IMR-90 (cell line): Measurements from ENCODE around the gene PAQR7. TPM values are rescaled to one million over a fixed set of nuclear protein-coding genes. Genes with fewer than 3 reads are reported as not detected.

ENCODE experiments used
- ATAC-seq: fragments of 200-7000 bp; cut with Tn5 transposase; 2 replicates; pipeline ENCODE4 v1.9.1; 2020; ENCODE audit warnings: low read depth, mild to moderate bottlenecking, moderate library complexity
- BruUV-seq: library from RNA; stranded (reverse); fragments of 400-500 nt; replicated peaks from 2 replicates; lab custom pipeline; 2021; lab: Mats Ljungman, UMichigan
- CTCF ChIA-PET: fragments of 300-600 bp; formaldehyde crosslinking; extraction: SDS; loops from one replicate; lab custom pipeline; 2021; ENCODE audit warnings: antibody characterized with exemption; lab: Yijun Ruan, JAX
- POLR2A ChIA-PET: fragments of 300-600 bp; sonication (Branson Sonifier 250); formaldehyde crosslinking; loops from one replicate; lab custom pipeline; 2022; ENCODE audit warnings: antibody characterized with exemption; ENCODE audit not compliant: unreplicated experiment; lab: Charles Lee
- DNase-seq: peaks from one replicate; pipeline ENCODE4 v3.0.0; 2013
- H2AFZ ChIP-seq: replicated peaks from 2 replicates; pipeline ENCODE3; 2013; ENCODE audit warnings: low read length, mild to moderate bottlenecking; ENCODE audit not compliant: poor library complexity
- H2AK5ac ChIP-seq: 2 replicates; pipeline ENCODE4 v1.6.1; 2013; ENCODE audit warnings: low read depth, low read length, inconsistent platforms
- H2AK9ac ChIP-seq: replicated peaks from 2 replicates; pipeline ENCODE3; 2013; ENCODE audit warnings: mild to moderate bottlenecking, low read depth, low read length, moderate library complexity; ENCODE audit not compliant: poor library complexity
- H2BK120ac ChIP-seq: 2 replicates; pipeline ENCODE4 v1.6.1; 2013; ENCODE audit warnings: low read depth, low read length, inconsistent platforms
- H2BK15ac ChIP-seq: 3 replicates; pipeline ENCODE4 v1.6.1; 2013; ENCODE audit warnings: low read depth, low read length, inconsistent platforms
- H2BK20ac ChIP-seq: 2 replicates; pipeline ENCODE4 v1.6.1; 2013; ENCODE audit warnings: low read depth, mild to moderate bottlenecking, inconsistent platforms, low read length, moderate library complexity
- H2BK5ac ChIP-seq: 2 replicates; pipeline ENCODE4 v1.6.1; 2013; ENCODE audit warnings: mild to moderate bottlenecking, low read depth, low read length, inconsistent platforms; ENCODE audit not compliant: poor library complexity, severe bottlenecking
- H3K14ac ChIP-seq: replicated peaks from 2 replicates; pipeline ENCODE4 v1.6.1; 2013; ENCODE audit warnings: low read depth, low read length, inconsistent platforms
- H3K18ac ChIP-seq: 2 replicates; pipeline ENCODE4 v1.6.1; 2013; ENCODE audit warnings: low read depth, low read length, control low read depth
- H3K23ac ChIP-seq: 2 replicates; pipeline ENCODE4 v1.6.1; 2013; ENCODE audit warnings: low read depth, low read length, inconsistent platforms
- H3K27ac ChIP-seq: 2 replicates; pipeline ENCODE4 v1.5.1; 2013; ENCODE audit warnings: mild to moderate bottlenecking, control low read depth, low read length; ENCODE audit not compliant: insufficient read depth
- H3K27me3 ChIP-seq: 2 replicates; pipeline ENCODE4 v1.6.1; 2013; ENCODE audit warnings: low read length; ENCODE audit not compliant: control insufficient read depth, insufficient read depth
- H3K36me3 ChIP-seq: 2 replicates; pipeline ENCODE4 v1.6.1; 2013; ENCODE audit warnings: low read length, mixed read lengths; ENCODE audit not compliant: control insufficient read depth, insufficient read depth
- H3K4ac ChIP-seq: 2 replicates; pipeline ENCODE4 v1.6.1; 2013; ENCODE audit warnings: low read depth, low read length, inconsistent platforms
- H3K4me1 ChIP-seq: 2 replicates; pipeline ENCODE4 v1.6.1; 2013; ENCODE audit warnings: low read length, mixed read lengths; ENCODE audit not compliant: control insufficient read depth, insufficient read depth
- H3K4me2 ChIP-seq: 2 replicates; pipeline ENCODE4 v1.6.1; 2013; ENCODE audit warnings: low read depth, mild to moderate bottlenecking, control low read depth, low read length, moderate library complexity
- H3K4me3 ChIP-seq: 2 replicates; pipeline ENCODE4 v1.5.1; 2013; ENCODE audit warnings: low read depth, mild to moderate bottlenecking, control low read depth, low read length, moderate library complexity; ENCODE audit not compliant: insufficient read depth
- H3K56ac ChIP-seq: 2 replicates; pipeline ENCODE4 v1.6.1; 2013; ENCODE audit warnings: low read length, inconsistent platforms; ENCODE audit not compliant: insufficient read depth; ENCODE audit errors: extremely low read depth
- H3K79me1 ChIP-seq, 2 experiments: 2 replicates each; pipeline ENCODE4 v1.6.1; 2013; ENCODE audit warnings: low read length in 2 of 2, inconsistent platforms in 1 of 2, low read depth in 1 of 2
- H3K9ac ChIP-seq: 2 replicates; pipeline ENCODE4 v1.6.1; 2013; ENCODE audit warnings: low read depth, low read length, control low read depth
- H3K9me1 ChIP-seq: 2 replicates; pipeline ENCODE4 v1.6.1; 2013; ENCODE audit warnings: low read length, inconsistent platforms; ENCODE audit not compliant: insufficient read depth
- H3K9me3 ChIP-seq: 2 replicates; pipeline ENCODE4 v1.6.1; 2013; ENCODE audit warnings: low read length; ENCODE audit not compliant: control insufficient read depth, insufficient read depth
- H4K20me1 ChIP-seq: 2 replicates; pipeline ENCODE4 v1.6.1; 2013; ENCODE audit warnings: low read length, inconsistent platforms; ENCODE audit not compliant: insufficient read depth
- H4K5ac ChIP-seq: 2 replicates; pipeline ENCODE4 v1.6.1; 2013; ENCODE audit warnings: mild to moderate bottlenecking, low read depth, low read length, control low read depth
- H4K8ac ChIP-seq, 2 experiments: 2 replicates each; pipeline ENCODE4 v1.6.1; 2013; ENCODE audit warnings: low read depth in 2 of 2, low read length in 2 of 2, control low read depth in 1 of 2, inconsistent platforms in 1 of 2
- H4K91ac ChIP-seq: 2 replicates; pipeline ENCODE4 v1.6.1; 2013; ENCODE audit warnings: low read depth, low read length, inconsistent platforms; ENCODE audit not compliant: insufficient read depth
- BHLHE40 ChIP-seq: fragments of 150-350 bp; IDR thresholded peaks from 2 replicates; pipeline ENCODE4 v1.6.1; 2016; ENCODE audit warnings: mild to moderate bottlenecking, low read depth, low read length
- CEBPB ChIP-seq: IDR thresholded peaks from 2 replicates; pipeline ENCODE4 v1.6.1; 2012; ENCODE audit warnings: low read depth, low read length, improper control_type of control experiment
- CHD1 ChIP-seq: IDR thresholded peaks from 2 replicates; pipeline ENCODE4 v1.6.1; 2012; ENCODE audit warnings: low read depth, low read length, improper control_type of control experiment
- FOS ChIP-seq: fragments of 150-350 bp; IDR thresholded peaks from 2 replicates; pipeline ENCODE4 v1.6.1; 2016; ENCODE audit warnings: low read depth, low read length
- MAFK ChIP-seq: IDR thresholded peaks from 2 replicates; pipeline ENCODE4 v1.6.1; 2012; ENCODE audit warnings: low read depth, low read length, improper control_type of control experiment
- MAZ ChIP-seq: IDR thresholded peaks from 2 replicates; pipeline ENCODE4 v1.6.1; 2012; ENCODE audit warnings: low read depth, mild to moderate bottlenecking, low read length, improper control_type of control experiment, moderate library complexity, borderline replicate concordance
- MXI1 ChIP-seq: IDR thresholded peaks from 2 replicates; pipeline ENCODE4 v1.6.1; 2012; ENCODE audit warnings: low read depth, mild to moderate bottlenecking, low read length, moderate library complexity, borderline replicate concordance
- NFE2L2 ChIP-seq: fragments of 150-350 bp; IDR thresholded peaks from 2 replicates; pipeline ENCODE4 v1.6.1; 2016; ENCODE audit warnings: low read depth, mild to moderate bottlenecking, low read length
- POLR2A ChIP-seq: IDR thresholded peaks from 2 replicates; pipeline ENCODE4 v1.6.1; 2012; ENCODE audit warnings: mild to moderate bottlenecking, low read depth, low read length
- RAD21 ChIP-seq: IDR thresholded peaks from 2 replicates; pipeline ENCODE4 v1.6.1; 2012; ENCODE audit warnings: low read length, improper control_type of control experiment
- RCOR1 ChIP-seq: IDR thresholded peaks from 2 replicates; pipeline ENCODE4 v1.6.1; 2012; ENCODE audit warnings: mild to moderate bottlenecking, low read length, improper control_type of control experiment; ENCODE audit not compliant: insufficient replicate concordance
- RFX5 ChIP-seq: IDR thresholded peaks from 2 replicates; pipeline ENCODE4 v1.8.0; 2012; ENCODE audit warnings: low read depth, mild to moderate bottlenecking, low read length, moderate library complexity
- SMC3 ChIP-seq: fragments of 150-350 bp; IDR thresholded peaks from 2 replicates; pipeline ENCODE4 v1.6.1; 2016; ENCODE audit warnings: low read depth, mild to moderate bottlenecking, antibody characterized with exemption, low read length, moderate library complexity
- dilution Hi-C: fragments of 300-500 bp; cut with HindIII; formaldehyde crosslinking; loops from one replicate; pipeline ENCODE4 v1.14.3; 2018; ENCODE audit warnings: low sequenced_read_pairs; ENCODE audit not compliant: unreplicated experiment
- in situ Hi-C: fragments of 300-500 bp; cut with MboI; formaldehyde crosslinking; loops from 3 replicates; pipeline ENCODE4 v1.14.3; 2019; ENCODE audit warnings: low sequenced_read_pairs, inconsistent platforms, mixed read lengths
- intact Hi-C: fragments of 100-400 bp; cut with micrococcal nuclease; formaldehyde crosslinking; loops from 2 replicates; pipeline ENCODE4 v1.10.0; 2022
- polyA plus RNA-seq, 3 experiments: library from polyadenylated mRNA; depleted of rRNA; stranded (reverse); fragments of >200 nt; gene quantifications; 2 replicates each; pipeline ENCODE4 v1.2.3, GENCODE V29; 2012; ENCODE audit warnings: low replicate concordance in 1 of 3
- total RNA-seq: library from RNA; depleted of rRNA; stranded (reverse); fragments of >200 nt; gene quantifications from 2 replicates; pipeline ENCODE4 v1.2.3, GENCODE V29; 2012
- TF ChIP-seq, protein P1 (sequence below): fragments of 150-350 bp; IDR thresholded peaks from 2 replicates; pipeline ENCODE4 v1.6.1; 2016; ENCODE audit warnings: low read depth, mild to moderate bottlenecking, low read length, moderate library complexity, borderline replicate concordance
- TF ChIP-seq, protein P2 (sequence below): conservative IDR thresholded peaks from 2 replicates; pipeline ENCODE4 v1.5.1; 2012; ENCODE audit warnings: mild to moderate bottlenecking, low read depth, low read length, improper control_type of control experiment
- TF ChIP-seq, protein P3 (sequence below): fragments of 150-350 bp; IDR thresholded peaks from 2 replicates; pipeline ENCODE4 v1.6.1; 2017; ENCODE audit warnings: mild to moderate bottlenecking, antibody characterized with exemption, low read length, low read depth

Gene PAQR7
- total and polyA plus RNA-seq, 2 of the 4 experiments (the other 2 are of a cell fraction) = 9.0 to 12.9 TPM

DNA sequence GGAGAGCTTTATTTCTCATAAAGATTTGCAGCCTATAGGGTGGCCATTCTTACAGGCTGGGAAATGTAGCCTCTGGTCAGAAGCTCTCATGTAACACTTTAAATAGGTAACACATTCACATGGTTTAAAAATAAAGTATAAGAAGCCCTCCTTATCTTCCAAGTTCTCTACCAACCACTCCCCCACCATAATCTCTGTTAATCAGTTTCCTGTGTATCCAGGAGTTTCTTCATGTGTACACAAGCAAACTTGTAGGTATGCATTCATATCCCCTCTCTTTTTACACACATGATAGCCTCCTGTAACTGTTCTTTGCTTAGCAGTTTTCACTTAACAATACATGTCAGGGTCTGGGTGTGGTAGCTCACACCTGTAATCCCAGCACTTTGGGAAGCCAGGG, 35.7 kb upstream of the PAQR7 start:
- Histone ChIP-seq H3K4me3 (no peak overlapping the region), H3K9ac (no peak overlapping the region), H2AK5ac (peak overlapping the region; percentile 86; the same call in 1 of the 2 replicates), H2AFZ (no peak overlapping the region), H3K14ac (no peak overlapping the region), H3K9me3 (no peaks in the 10 kb centered on the region), H2BK20ac (peak overlapping the region; percentile 94; the same call in 1 of the 2 replicates), H3K79me1 (peaks cover 0 to 3% of the 10 kb centered on the region in 2 experiments; a peak in 1 of 4 replicates), H2BK15ac (peak overlapping the region; percentile 86; the same call in 2 of the 3 replicates), H3K36me3 (no peaks in the 10 kb centered on the region), H2BK120ac (peak overlapping the region; percentile 26; the same call in 1 of the 2 replicates), H3K4ac (peak overlapping the region; percentile 85; the same call in 1 of the 2 replicates), H3K18ac (no peak overlapping the region; the same call in 1 of the 2 replicates), H3K9me1 (peaks cover 14% of the 10 kb centered on the region; the same call in 1 of the 2 replicates), H3K56ac (no peak overlapping the region), H4K20me1 (no peaks in the 10 kb centered on the region), H2BK5ac (peak overlapping the region; percentile 6), H3K27me3 (no peaks in the 10 kb centered on the region), H3K4me1 (peaks cover 5% of the 10 kb centered on the region; the same call in 1 of the 2 replicates), H3K4me2 (no peak overlapping the region), H3K27ac (no peak overlapping the region), H4K8ac (no peak overlapping the region; a peak in 1 of 4 replicates), H2AK9ac (no peak overlapping the region), H3K23ac (no peak overlapping the region), H4K5ac (no peak overlapping the region; the same call in 1 of the 2 replicates), H4K91ac (0 out of 2 replicates have a peak overlapping the region, but pooled peaks have one; percentile 74)
- TF ChIP-seq MAZ (no peak), RAD21 (no peak), RCOR1 (no peak), CHD1 (no peak), NFE2L2 (no peak), MAFK (no peak), SMC3 (no peak), RFX5 (no peak), CEBPB (no peak), POLR2A (no peak), MXI1 (no peak), FOS (no peak), BHLHE40 (no peak)
- TF ChIP-seq, protein P1, sequence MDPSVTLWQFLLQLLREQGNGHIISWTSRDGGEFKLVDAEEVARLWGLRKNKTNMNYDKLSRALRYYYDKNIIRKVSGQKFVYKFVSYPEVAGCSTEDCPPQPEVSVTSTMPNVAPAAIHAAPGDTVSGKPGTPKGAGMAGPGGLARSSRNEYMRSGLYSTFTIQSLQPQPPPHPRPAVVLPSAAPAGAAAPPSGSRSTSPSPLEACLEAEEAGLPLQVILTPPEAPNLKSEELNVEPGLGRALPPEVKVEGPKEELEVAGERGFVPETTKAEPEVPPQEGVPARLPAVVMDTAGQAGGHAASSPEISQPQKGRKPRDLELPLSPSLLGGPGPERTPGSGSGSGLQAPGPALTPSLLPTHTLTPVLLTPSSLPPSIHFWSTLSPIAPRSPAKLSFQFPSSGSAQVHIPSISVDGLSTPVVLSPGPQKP = no peak
- TF ChIP-seq, protein P2, sequence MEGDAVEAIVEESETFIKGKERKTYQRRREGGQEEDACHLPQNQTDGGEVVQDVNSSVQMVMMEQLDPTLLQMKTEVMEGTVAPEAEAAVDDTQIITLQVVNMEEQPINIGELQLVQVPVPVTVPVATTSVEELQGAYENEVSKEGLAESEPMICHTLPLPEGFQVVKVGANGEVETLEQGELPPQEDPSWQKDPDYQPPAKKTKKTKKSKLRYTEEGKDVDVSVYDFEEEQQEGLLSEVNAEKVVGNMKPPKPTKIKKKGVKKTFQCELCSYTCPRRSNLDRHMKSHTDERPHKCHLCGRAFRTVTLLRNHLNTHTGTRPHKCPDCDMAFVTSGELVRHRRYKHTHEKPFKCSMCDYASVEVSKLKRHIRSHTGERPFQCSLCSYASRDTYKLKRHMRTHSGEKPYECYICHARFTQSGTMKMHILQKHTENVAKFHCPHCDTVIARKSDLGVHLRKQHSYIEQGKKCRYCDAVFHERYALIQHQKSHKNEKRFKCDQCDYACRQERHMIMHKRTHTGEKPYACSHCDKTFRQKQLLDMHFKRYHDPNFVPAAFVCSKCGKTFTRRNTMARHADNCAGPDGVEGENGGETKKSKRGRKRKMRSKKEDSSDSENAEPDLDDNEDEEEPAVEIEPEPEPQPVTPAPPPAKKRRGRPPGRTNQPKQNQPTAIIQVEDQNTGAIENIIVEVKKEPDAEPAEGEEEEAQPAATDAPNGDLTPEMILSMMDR = no peak
- TF ChIP-seq, protein P3, sequence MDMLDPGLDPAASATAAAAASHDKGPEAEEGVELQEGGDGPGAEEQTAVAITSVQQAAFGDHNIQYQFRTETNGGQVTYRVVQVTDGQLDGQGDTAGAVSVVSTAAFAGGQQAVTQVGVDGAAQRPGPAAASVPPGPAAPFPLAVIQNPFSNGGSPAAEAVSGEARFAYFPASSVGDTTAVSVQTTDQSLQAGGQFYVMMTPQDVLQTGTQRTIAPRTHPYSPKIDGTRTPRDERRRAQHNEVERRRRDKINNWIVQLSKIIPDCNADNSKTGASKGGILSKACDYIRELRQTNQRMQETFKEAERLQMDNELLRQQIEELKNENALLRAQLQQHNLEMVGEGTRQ = no peak
- ChIA-PET CTCF (interaction anchor here (1.2 kb wide), 1 partner anchor 15 kb away, joined by 7 read pairs; no protein-coding TSS in a partner anchor), POLR2A (no interaction called here)
- ATAC-seq (no peak), DNase-seq (no peak)
- no TSS peak for BruUV-seq
- dilution Hi-C loops = no loop called here
- in situ Hi-C loops = no loop called here
- intact Hi-C loops = no loop called here
